Measurements from ENCODE around the gene TRIM9.
"Not testable (repeated sequence)": the region's sequence is repeated elsewhere in the genome, so short reads cannot be mapped to it uniquely, and the experiment has no call there.

The TRIM9 gene

DNA sequence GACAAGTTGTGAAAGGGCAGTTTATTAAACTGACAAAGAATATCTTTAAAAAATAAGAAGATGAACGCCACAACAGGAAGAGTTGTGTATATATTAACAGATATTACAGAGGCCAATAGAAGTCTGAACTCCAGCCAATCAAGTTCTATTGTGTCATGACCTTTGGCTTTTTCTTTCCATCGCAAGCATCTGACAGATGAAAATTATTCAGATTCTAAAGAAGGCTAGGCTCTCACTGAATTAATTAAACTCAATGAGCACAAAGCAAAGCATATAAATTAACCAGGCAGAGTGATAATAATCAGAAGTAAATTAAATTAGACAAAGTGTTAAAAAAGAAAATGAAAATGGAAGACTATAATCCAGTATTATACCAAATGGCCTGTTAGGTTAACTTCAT is 88.6 kb downstream of the TRIM9 start:
- in situ Hi-C loops (cut with HindIII; ENCODE audit: low sequenced_read_pairs), result no loop called here

DNA sequence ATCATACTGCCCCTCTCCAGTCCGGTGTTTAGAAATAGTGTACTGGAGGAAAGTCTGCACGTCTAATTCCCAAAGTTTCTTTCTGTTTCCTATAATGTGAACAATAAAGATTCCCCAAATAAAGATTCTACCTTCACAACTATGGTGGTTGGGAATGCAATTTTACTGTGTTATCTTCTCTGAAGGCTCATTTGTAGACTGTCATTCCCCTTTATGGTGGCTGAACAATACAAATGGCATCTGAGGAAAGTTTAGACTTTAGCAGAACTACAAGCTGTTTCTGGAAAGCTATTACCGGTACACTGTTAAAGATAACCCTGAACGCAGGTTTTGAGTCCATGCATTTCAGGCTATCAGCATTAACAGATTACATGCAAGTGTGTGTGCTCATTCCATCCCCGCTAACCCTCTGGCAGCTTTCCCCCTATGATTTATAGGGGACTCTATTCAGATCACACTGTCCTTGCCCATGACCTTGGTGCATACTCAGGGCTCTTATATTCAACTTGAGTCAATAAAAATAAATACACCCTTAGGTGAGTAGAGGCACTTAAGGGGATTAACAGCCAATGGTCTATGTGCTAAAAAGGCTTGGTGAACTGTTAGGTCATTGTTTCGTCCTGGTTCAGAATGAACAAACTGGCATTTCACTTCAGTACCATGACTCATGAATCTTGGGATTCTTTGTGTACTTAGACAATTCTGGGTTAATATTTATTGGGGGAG is 89.9 kb downstream of the TRIM9 start:
- in situ Hi-C loops (cut with HindIII; ENCODE audit: low sequenced_read_pairs), result no loop called here

DNA sequence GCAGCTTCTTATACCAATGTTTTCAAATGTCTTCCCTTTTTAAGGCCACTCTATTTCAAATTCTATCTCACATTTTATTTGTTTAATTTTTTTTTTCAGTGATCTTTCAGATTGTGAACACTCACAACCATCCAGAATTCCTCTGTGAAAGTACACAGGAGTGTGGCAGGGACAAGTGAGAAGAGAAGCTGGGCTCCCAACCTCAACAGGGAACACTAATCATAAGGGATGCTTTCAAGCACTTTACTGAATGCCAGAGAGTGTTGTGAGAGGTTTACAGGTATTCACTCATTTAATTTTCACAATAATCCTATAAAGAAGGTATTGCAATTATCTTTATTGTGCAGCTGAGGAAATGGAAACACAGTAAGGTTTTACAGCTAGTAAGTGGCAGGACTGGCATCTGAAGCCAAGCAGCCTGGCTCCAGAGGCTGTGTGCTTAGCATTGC is 90.5 kb downstream of the TRIM9 start:
- in situ Hi-C loops (cut with HindIII; ENCODE audit: low sequenced_read_pairs), result no loop called here

DNA sequence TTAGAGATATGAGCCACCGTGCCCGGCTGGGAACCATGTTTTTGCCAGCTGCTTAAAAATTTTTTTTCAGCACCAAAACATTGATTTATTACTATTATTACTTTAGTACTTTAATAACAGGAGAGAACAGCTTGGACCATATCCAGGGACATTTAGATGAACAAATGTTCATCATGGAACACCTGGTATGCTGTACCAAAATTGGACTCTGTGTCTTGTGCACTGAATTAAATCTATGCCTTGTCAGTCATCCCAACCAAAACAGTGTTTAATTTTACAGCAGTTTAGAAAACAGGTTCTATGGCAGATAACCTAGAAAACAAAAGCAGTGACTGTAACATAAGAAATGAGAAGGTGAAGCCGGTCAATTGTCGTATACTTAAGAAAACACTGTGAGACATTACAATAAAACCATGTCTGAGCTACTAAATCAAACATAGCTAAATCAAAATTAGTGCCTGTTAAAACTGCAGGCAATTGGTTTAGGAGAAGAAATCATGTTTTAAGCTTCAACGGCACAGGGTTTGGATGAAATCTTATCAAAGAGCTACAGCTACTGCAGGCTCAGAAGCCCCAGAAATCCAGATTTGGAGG is 92.4 kb downstream of the TRIM9 start:
- in situ Hi-C loops (cut with HindIII; ENCODE audit: low sequenced_read_pairs), result no loop called here

DNA sequence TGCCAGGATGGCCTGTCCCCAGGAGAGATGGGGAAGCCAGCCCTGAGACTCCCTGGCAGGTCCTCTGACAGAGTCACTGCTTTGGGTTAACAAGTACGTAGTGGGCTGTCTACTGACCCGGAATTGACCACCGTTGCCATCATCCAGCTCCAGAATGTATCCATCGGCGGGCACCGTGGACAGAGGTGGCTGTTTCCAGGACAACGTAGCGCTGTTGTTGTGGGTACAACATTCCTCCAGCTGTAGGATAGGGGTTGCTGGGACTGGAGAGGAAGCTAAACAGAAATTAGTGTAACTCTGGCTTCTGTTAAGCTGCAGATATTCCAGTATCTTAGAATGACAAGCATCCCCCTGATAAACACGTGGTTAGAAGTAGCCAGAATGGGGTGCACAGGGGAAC is 94.3 kb downstream of the TRIM9 start:
- in situ Hi-C loops (cut with HindIII; ENCODE audit: low sequenced_read_pairs), result no loop called here

DNA sequence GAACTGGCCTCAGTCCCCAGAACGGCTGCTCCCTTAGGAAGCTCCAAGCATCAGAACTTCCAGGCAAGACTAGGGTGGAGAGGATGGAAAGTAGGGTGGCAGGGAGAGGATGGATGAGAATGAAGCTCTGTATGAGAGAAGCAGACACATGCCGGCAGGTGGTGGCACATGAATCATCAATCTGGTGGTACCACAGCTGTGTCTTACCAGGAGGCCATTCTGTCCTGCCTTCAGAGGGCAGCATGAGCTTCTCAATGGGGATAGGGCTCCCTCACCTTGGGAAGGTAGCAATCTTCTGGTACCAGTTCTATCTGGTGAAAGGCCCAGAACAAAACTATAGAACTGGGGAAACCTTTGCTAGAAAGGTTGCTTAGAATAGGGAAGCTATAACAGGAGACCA is 95.2 kb downstream of the TRIM9 start:
- in situ Hi-C loops (cut with HindIII; ENCODE audit: low sequenced_read_pairs), result no loop called here

DNA sequence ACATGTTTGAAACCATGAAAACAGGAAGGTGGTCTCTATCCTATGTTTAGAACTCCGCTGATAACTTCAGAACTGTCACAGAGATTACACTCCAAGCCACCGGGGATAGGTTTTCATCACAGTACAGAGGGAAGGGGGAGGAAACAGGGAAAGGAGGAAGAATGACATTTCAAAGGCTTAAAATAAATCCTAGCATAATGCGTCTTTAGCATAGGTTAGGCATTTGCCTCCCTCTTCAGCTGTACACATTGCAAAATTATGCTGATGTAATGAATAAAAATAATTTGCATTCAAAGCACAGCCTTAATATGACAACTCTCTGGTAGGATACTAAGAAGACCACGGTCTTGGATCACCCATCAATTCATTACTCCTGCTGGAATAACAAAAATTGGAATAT is 96.3 kb downstream of the TRIM9 start:
- in situ Hi-C loops (cut with HindIII; ENCODE audit: low sequenced_read_pairs), result no loop called here

DNA sequence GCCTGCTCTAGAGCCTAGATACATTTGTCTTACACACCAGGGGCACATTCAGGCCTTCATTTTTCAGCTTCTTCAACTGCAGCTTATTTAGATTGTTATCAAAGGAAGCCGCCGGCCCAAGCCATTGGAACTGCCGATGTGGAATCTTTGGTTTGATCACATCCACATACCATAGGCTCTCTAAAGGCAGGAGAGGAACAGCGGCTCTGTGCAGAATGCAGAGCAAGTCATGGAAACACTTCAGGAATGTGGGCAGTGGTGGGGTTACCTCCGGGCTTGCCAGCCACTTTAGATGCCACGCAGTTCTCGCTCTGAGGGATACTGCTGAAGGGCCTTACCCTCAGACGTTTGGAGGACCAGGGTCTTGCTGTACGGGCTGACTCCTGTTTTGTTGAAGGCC is 97.2 kb downstream of the TRIM9 start:
- in situ Hi-C loops (cut with HindIII; ENCODE audit: low sequenced_read_pairs), result no loop called here

DNA sequence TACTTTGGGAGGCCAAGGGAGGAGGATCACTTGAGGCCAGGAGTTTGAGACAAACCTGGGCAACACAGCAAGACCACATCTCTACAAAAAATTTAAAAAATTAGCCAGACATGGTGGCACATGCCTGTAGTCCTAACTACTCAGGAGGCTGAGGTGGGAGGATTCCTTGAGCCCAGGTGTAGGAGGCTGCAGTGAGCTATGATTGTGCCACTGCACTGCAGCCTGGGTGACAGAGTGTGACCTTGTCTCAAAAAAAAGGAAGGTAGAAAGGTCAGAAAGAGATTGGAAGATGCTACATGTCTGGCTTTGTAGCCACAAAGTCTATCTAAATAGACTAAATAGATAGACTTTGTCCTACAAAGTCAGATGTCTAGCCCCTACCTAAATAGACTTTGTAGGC is 100.7 kb downstream of the TRIM9 start:
- in situ Hi-C loops (cut with HindIII; ENCODE audit: low sequenced_read_pairs), result not testable (repeated sequence)

DNA sequence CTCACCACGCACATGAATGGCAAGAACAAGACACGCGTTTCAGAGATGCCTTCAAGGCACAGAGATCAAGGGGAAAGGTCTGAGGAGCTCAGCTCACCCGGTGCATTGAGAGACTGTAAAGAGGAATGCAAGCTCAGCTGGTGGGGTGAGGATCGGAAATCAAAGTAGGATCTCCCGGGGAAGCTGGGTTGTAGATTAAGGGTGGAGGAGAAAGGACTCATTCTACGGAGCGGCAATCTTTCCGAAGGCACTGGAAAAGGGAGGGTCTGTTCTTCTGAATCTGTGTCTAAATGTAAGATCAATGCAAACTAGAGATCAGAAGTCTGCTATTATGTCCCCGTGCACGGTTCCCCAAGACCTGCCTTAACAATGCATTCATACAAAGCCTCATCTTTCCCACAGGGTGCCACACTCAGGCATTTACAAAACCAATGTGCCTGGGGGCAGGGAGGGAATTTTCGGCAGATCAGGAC is 109.0 kb downstream of the TRIM9 start:
- in situ Hi-C loops (cut with HindIII; ENCODE audit: low sequenced_read_pairs), result no loop called here

DNA sequence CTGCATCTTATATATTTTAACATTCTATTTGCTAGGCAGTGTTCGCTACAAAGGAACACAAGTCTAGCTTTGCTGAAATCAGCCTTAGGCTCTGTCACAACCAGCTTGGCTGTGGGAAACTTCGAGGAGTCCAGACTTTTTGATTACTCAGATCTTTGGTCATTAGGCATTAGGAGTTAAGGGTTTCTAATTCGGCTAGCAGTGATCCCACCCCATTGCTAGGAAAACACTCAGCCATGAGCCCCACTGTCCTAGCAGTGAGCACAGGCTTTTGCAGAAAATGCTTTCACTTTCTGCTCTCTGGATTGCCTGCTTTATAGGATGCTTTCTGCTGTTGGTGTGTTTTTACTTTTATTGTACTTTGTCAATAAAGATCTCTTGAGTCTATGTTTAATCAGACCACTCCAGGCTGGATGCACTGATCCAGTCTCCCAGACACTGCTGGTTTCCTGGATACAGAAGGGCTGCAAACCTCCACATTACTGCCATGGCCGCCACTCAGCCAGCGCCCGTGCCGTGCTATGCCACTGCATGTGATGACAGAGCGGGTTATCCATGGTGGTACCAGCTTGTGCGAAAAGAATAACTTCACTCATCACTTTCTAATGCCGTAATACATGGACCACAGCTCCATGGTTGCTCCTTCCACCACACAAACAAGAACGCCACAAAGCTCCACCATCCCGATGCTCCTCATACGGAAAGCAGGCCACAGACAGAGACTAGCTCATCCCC is 109.6 kb downstream of the TRIM9 start:
- in situ Hi-C loops (cut with HindIII; ENCODE audit: low sequenced_read_pairs), result no loop called here

DNA sequence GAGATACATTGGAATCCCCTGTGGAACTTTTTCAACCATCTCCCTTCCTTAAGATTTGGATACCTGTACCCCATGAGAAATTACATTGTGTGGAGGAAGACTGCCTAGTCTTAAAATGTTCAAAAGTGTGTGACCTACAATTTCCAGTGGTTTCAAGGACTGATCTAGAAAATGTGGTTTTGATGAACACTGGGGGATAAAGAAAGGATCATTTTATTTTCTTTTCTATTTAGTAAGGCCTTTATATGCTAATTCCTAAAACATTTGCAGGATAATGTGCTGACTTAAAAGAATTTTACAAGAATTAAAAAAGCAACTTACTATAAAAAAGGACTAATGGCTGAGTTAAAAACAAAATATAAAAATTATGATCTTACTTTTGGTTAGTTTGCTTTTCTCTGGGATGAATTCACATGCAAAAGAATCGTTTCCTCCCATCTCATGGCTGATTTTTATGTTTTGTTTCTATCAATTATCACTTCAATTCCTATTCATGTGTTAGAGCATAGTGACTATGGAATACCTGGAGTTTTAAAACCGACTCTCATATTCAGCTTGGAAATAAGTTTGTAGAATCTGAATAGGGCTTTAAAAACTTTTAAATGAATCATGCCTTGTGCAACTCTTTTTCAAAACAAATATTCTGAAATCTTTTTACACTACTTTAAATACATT is 110.7 kb downstream of the TRIM9 start:
- in situ Hi-C loops (cut with HindIII; ENCODE audit: low sequenced_read_pairs), result loop anchor here (5.0 kb wide), 1 partner anchor 58 kb away; no protein-coding TSS in a partner anchor

DNA sequence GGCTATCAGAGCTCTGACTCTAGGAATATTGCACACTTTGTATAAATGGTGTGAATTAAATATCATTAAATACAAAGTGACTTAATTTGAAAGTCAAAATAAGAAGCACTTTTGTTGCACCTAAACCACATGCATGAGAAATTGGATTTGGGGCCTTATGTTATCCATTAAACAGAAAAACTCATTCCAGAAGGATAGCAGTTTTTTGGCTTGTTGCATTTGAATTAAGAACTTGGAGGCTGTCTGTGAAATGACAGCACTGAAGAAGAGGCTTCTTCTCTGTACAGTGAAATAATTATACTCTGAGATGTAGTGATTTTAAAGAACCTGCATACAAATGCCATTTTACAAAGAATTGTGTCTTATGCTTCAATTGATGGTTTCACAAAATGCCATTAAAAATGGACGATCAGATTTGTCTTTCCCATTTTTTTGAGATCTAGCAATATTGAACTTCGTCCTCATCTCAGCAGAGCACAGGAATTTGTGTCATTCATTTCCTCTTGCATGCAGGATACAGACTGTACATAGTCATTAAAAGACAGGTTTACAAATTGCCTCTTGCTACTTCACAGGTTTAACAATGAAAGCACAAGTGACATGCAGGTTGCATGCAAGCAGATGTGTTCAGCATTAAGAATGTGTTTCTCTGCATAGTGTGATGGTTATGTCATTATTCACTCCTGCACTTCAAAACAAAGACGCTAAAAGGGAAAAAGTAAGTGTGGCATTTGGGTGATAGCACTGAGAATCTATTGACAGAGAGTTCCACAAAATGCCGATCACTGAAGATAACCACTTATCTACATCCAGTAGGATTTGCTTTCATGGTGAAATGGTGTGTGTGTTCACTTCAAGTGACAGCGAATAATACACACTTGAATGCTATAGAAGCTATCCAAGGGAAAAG is 114.7 kb downstream of the TRIM9 start:
- in situ Hi-C loops (cut with HindIII; ENCODE audit: low sequenced_read_pairs), result loop anchor here (5.0 kb wide), 1 partner anchor 62 kb away; no protein-coding TSS in a partner anchor

DNA sequence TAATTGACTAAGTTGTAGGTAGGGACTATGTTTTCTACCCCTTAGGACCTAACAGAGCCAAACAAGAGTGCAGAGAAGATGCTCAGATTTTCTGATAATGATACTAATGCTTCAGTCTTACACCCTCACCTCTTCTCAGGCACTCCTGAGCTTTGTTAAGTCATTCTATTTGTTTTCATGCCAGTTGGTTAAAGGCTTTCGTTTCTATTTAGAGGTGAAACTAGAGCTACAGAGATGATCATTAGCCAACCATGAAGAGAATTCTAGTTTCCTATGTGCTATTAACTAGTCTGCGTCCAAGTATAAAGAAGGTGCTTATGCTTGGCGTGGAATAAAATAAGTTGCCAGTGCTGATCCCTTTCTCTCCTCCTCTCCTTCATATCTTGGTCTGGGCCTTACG is 116.0 kb downstream of the TRIM9 start:
- in situ Hi-C loops (cut with HindIII; ENCODE audit: low sequenced_read_pairs), result no loop called here

DNA sequence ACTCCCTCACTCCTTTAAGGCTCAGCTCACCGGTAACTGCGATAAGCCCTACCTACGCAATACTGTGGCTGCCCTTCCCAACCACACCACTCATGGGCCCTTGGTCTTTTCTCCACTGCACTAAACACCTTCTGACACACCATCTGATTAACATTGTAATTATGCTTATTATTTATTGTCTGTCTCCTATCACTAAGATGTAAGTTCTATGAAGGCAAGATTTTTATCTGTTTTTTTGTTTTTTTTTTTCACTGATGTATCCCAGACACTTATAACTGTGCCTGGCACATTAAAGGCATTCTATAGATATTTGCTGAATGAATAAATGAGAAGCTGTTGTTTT is 116.4 kb downstream of the TRIM9 start:
- in situ Hi-C loops (cut with HindIII; ENCODE audit: low sequenced_read_pairs), result no loop called here

DNA sequence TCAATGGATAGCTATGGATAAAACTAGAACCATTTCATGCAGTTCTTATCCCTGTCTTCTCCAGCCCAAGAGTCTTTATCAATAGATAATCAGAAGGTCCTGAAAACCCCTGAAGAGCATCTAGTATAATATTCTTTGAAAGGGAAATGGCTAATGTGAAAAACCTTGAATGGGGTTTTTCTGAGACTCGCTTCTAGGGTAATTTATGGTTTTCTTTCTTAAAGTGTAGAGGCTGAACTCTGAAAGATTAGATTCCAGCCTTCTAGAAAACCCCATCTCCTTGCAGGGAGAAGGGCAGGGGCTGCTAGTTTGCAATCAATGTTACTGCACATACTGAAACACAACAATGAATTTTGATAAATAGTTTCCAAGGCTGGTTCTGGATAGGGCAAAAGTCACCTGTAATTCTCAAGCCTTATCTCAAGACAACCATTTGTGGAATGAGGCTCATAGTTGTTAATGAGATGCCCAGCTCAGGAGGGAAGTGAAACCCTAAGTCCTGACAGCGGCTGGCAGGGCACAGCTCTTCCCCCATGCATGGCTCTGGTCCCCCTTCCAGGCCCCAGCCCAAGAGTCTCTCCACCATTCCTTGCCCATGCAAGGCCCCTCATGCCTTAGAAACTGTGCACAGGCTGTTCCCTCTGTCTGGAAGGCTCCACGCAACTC is 116.9 kb downstream of the TRIM9 start:
- in situ Hi-C loops (cut with HindIII; ENCODE audit: low sequenced_read_pairs), result no loop called here

DNA sequence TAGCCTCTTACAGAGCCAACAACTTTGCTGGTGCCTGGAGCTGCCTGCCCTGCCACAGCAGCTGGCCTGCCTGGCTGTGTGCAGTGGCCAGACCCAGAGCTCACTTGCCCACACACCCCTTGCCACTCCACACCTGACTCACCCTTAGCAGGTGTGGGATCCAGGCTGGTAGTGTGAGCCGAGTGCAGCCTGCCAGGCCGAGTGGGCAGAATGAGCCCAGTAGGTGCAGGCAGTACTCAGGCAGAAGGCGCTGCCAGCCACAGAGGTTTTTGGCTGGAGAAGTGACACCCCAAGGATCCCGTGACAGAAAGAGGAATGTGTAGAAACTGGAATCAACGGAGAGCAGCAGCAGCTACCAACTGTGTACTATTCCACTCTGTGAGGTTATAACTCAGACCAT is 120.8 kb downstream of the TRIM9 start:
- in situ Hi-C loops (cut with HindIII; ENCODE audit: low sequenced_read_pairs), result no loop called here

DNA sequence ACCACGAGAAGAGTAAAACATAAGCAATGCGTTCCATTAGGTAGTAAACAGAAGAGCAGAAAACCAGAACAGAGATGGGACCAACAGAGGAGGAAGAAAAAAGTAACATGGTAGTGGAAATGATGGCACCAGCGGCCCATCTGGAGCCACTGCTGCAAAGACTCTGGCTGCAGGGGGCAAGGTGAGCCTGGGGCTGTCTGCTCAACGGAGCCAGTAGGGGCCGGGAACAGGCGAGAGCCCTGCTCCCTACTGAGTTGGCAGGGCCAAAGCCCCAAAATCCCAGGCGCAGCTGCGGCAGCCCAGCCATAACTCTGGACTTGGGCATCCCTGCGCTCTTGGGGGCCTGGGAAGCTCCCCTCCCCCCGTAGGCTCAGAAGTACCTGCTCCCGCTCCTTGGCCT is 122.2 kb downstream of the TRIM9 start:
- in situ Hi-C loops (cut with HindIII; ENCODE audit: low sequenced_read_pairs), result no loop called here

DNA sequence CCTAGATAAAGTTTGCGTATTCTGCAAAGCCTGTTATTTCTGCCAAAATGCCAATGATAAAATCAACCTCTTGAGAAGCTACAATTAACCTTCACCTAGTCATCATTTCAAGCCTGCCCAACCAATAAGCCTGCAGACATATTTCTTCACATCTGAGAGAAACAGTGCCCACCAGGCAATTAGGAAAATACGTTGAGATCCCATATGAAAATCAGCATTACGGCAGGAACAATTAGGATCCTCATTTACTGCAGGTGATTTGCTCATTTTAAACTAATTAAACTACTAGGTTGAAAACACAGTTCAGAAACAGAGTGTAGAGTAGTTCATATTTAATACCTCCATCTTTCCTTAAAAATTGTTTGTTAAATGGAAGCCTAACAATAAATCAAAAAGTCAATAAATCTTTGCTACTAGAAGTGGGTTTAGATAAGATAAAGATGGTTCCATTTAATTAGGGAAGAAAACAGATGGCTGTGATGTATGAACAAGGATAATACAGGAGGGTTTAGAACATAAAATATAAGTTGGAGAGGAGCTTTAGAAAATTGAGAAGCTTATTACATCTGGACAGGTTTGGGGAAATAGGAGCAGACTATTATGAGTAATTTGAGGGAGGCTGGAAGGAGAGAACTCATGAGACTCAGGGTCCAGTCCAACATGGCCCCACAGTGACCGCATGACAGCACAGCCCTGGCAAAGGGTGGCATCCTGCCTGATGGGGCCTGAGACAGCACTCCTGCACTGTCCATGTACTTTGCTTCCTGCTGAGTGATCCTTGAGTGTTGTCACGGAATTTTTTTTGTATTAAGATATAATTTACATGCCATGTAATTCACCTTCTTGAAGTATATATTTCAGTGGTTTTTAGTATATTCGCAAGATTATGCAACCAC is 123.8 kb downstream of the TRIM9 start:
- in situ Hi-C loops (cut with HindIII; ENCODE audit: low sequenced_read_pairs), result no loop called here
